OCI-LY7 (cell line): ENCODE results near the gene APOC3. TPM values are rescaled to one million over a fixed set of nuclear protein-coding genes. Genes with fewer than 3 reads are reported as not detected.

ENCODE experiments used
- BruUV-seq: library from RNA; stranded (reverse); fragments of 400-500 nt; replicated peaks from 2 replicates; lab custom pipeline; 2021; lab: Mats Ljungman, UMichigan
- CTCF ChIA-PET: fragments of 300-600 bp; sonication (Branson Sonifier 250); formaldehyde crosslinking; loops from one replicate; lab custom pipeline; 2022; ENCODE audit warnings: antibody characterized with exemption; ENCODE audit not compliant: unreplicated experiment; lab: Charles Lee
- POLR2A ChIA-PET: fragments of 300-600 bp; sonication (Branson Sonifier 250); formaldehyde crosslinking; loops from one replicate; lab custom pipeline; 2022; ENCODE audit warnings: antibody characterized with exemption; lab: Charles Lee
- DNase-seq: peaks from one replicate; pipeline ENCODE4 v3.0.0-alpha.2; 2015; ENCODE audit warnings: low spot score
- H2AFZ ChIP-seq: fragments of 200-600 bp; sonication (generic), shearing (Covaris generic); 2 replicates; pipeline ENCODE4 v1.6.1; 2014; ENCODE audit warnings: mild to moderate bottlenecking, antibody characterized with exemption, low read length, moderate library complexity
- H3K27ac ChIP-seq: fragments of 200-600 bp; sonication (generic); 2 replicates; pipeline ENCODE4 v1.5.1; 2014; ENCODE audit warnings: mixed run types, low read depth, mild to moderate bottlenecking, moderate library complexity, low read length, inconsistent platforms; ENCODE audit not compliant: poor library complexity, severe bottlenecking
- H3K36me3 ChIP-seq: fragments of 200-600 bp; sonication (generic); 2 replicates; pipeline ENCODE4 v1.6.1; 2014; ENCODE audit warnings: mild to moderate bottlenecking, antibody characterized with exemption, low read length, moderate library complexity, mixed read lengths; ENCODE audit not compliant: insufficient read depth
- H3K4me1 ChIP-seq: fragments of 200-600 bp; sonication (generic); 2 replicates; pipeline ENCODE4 v1.5.1; 2014; ENCODE audit warnings: mild to moderate bottlenecking, low read length; ENCODE audit not compliant: insufficient read depth, poor library complexity, severe bottlenecking
- H3K4me2 ChIP-seq: fragments of 200-600 bp; sonication (generic); 2 replicates; pipeline ENCODE4 v1.6.1; 2014; ENCODE audit warnings: mild to moderate bottlenecking, low read length
- H3K4me3 ChIP-seq: fragments of 200-600 bp; sonication (generic); 2 replicates; pipeline ENCODE4 v1.5.1; 2014; ENCODE audit warnings: mild to moderate bottlenecking, low read depth, low read length; ENCODE audit not compliant: poor library complexity, severe bottlenecking
- H3K79me2 ChIP-seq: fragments of 200-600 bp; sonication (generic); 2 replicates; pipeline ENCODE4 v1.6.1; 2016; ENCODE audit warnings: low read depth, mild to moderate bottlenecking, low read length, moderate library complexity, mixed read lengths; ENCODE audit not compliant: insufficient read depth
- H3K9me2 ChIP-seq: fragments of 200-600 bp; sonication (generic); 2 replicates; pipeline ENCODE4 v1.6.1; 2016; ENCODE audit warnings: mild to moderate bottlenecking, low read length, mixed read lengths; ENCODE audit not compliant: insufficient read depth
- H3K9me3 ChIP-seq: fragments of 200-600 bp; sonication (generic); 2 replicates; pipeline ENCODE4 v1.6.1; 2014; ENCODE audit warnings: mild to moderate bottlenecking, mixed run types, low read length, mixed read lengths
- H4K20me1 ChIP-seq: fragments of 200-600 bp; sonication (generic); 2 replicates; pipeline ENCODE4 v1.6.1; 2014; ENCODE audit warnings: mild to moderate bottlenecking, antibody characterized with exemption, low read length, moderate library complexity, mixed read lengths; ENCODE audit not compliant: insufficient read depth
- CTCF ChIP-seq: fragments of 200-600 bp; sonication (generic); conservative IDR thresholded peaks from 2 replicates; pipeline ENCODE4 v1.5.1; 2014; ENCODE audit warnings: mild to moderate bottlenecking, antibody characterized with exemption, low read length, moderate library complexity, mixed read lengths
- EZH2phosphoT487 ChIP-seq: fragments of 200-600 bp; sonication (generic); IDR thresholded peaks from 2 replicates; pipeline ENCODE4 v1.6.1; 2018; ENCODE audit warnings: low read depth, borderline replicate concordance, mild to moderate bottlenecking, mixed run types, antibody characterized with exemption, low read length, moderate library complexity, mixed read lengths
- intact Hi-C: fragments of 100-400 bp; cut with micrococcal nuclease; formaldehyde crosslinking; loops from one replicate; pipeline ENCODE4 v1.10.0; 2022; ENCODE audit not compliant: unreplicated experiment
- total RNA-seq, 2 experiments: library from RNA; depleted of rRNA in 1 of 2; stranded (reverse); fragments of >200 nt in 1 of 2; shearing (Covaris generic) in 1 of 2; gene quantifications; 2 replicates each; pipeline ENCODE4 v1.2.3, GENCODE V29; 2014 to 2022

The APOC3 gene
- total RNA-seq, 2 experiments from 2014 or later: not detected

GRCh38 chr11:116830184-116830912 lies 641 bp downstream of the APOC3 start:
- BruUV-seq: no TSS peak
- H3K4me2 ChIP-seq: no peak overlapping the region

GRCh38 chr11:116831790-116832349 lies 2.2 kb downstream of the APOC3 start:
- BruUV-seq: no TSS peak
- intact Hi-C loops: loop anchor here (1.0 kb wide), 1 partner anchor 274 kb away; no protein-coding TSS in a partner anchor
- H3K4me3 ChIP-seq: no peak overlapping the region
- no peak overlapping the region for H2AFZ ChIP-seq
- H4K20me1 ChIP-seq: no peaks in the 10 kb centered on the region
- no peak for DNase-seq
- peaks cover 13% of the 10 kb centered on the region for H3K4me1 ChIP-seq
- POLR2A ChIA-PET: no interaction called here
- H3K27ac ChIP-seq: no peak overlapping the region
- H3K9me2 ChIP-seq: no peaks in the 10 kb centered on the region
- no peak for TF ChIP-seq EZH2phosphoT487
- no peak for TF ChIP-seq CTCF
- no peaks in the 10 kb centered on the region for H3K36me3 ChIP-seq
- no peak overlapping the region for H3K4me2 ChIP-seq
- H3K79me2 ChIP-seq: no peaks in the 10 kb centered on the region
- H3K9me3 ChIP-seq: no peaks in the 10 kb centered on the region
- CTCF ChIA-PET: interaction anchor here (0.9 kb wide), 1 partner anchor 395 kb away, joined by 3 read pairs; no protein-coding TSS in a partner anchor

More at GRCh38 chr11:116830184-116830912, 641 bp downstream of the APOC3 start:
- no peak for TF ChIP-seq EZH2phosphoT487
- no peak for TF ChIP-seq CTCF
- DNase-seq: no peak
- H3K79me2 ChIP-seq: no peaks in the 10 kb centered on the region
- no peaks in the 10 kb centered on the region for H4K20me1 ChIP-seq
- no peak overlapping the region for H3K4me3 ChIP-seq
- H3K4me1 ChIP-seq: peaks cover 3% of the 10 kb centered on the region
- no peaks in the 10 kb centered on the region for H3K36me3 ChIP-seq
- POLR2A ChIA-PET: no interaction called here
- no peak overlapping the region for H3K27ac ChIP-seq
- CTCF ChIA-PET: no interaction called here
- intact Hi-C loops: no loop called here
- H3K9me2 ChIP-seq: no peaks in the 10 kb centered on the region
- no peaks in the 10 kb centered on the region for H3K9me3 ChIP-seq
- H2AFZ ChIP-seq: no peak overlapping the region
